VCaP (cell line): Measurements from ENCODE around the gene PPP1R12B.
"Not testable (repeated sequence)": the region's sequence is repeated elsewhere in the genome, so short reads cannot be mapped to it uniquely, and the experiment has no call there.

Source experiments
- H3K27ac ChIP-seq: fragments of 450-650 bp; 2 replicates; pipeline ENCODE4 v1.5.1; 2017
- CTCF ChIP-seq: fragments of 450-650 bp; conservative IDR thresholded peaks from 2 replicates; pipeline ENCODE4 v1.5.1; 2017; ENCODE audit warnings: mild to moderate bottlenecking, moderate library complexity

PPP1R12B gene

DNA sequence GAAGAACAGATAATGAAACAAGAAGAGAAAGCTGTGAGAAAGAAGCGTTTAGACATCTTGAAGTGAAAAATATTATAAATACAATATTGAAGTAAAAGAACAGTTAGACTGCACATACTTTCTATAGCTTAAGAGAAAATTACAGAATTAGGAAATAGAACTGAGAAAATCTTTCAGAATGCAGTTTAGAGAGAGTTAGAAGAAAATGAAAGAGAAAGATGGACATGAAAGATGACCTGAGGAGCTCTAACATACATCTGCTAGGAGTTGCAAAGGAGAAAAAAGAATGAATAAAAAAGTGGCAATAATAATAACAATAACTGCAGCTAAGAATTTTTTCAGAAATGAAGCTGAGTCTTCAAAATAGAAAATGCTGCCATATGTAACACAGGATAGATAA lies 173.0 kb downstream of the PPP1R12B start:
- not testable (repeated sequence) for H3K27ac ChIP-seq

DNA sequence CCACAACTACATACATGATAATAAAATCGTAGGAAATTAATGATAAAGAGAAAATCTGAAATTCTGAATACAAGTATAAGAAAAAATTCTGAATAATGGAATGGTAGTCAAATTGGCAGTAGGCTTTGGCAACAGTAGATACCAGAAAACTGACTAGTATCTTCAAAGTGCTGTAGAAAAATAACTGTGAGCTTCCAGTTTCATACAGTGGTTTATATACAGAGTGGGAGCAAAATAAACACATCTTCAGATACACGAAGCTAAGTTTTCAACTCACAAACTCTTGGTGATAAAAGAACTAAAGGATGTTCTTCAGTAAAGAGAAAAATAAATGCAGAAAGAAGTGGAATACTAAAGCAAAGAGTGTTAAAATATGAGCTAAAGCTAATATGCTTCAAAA lies 173.4 kb downstream of the PPP1R12B start:
- no peak for TF ChIP-seq CTCF
- no peak overlapping the region for H3K27ac ChIP-seq

GRCh38 chr1:202526056-202526455 lies 177.6 kb downstream of the PPP1R12B start:
- H3K27ac ChIP-seq, result not testable (repeated sequence)

DNA sequence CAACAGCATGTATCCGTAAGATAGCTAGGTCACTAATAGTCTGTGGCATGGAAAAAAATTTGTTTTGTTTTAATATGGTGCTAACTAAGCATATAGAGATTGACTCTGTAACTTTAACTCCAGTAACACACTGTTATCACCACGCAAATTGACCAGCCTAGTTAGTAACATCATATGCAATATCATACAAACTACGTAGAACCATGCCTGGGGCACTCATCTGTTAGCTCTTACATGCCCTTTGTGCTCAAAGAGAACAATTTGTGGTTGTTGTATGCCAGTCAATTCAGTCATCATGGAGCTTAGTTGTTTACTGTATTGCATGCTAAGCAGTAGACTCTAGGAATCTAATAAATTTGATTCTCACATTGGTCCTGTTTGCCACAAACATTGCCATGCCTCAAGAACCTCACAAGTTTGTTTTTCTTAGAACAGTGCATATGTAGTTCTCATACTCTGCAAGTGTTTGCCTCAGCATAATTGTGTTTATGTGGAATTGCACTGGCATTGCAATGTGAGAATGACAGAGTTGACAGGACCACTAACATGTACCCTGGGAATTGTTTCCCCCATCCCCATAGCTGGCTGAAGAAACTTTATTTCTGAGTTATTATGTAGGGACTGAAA lies 179.7 kb downstream of the PPP1R12B start:
- not testable (repeated sequence) for H3K27ac ChIP-seq

DNA sequence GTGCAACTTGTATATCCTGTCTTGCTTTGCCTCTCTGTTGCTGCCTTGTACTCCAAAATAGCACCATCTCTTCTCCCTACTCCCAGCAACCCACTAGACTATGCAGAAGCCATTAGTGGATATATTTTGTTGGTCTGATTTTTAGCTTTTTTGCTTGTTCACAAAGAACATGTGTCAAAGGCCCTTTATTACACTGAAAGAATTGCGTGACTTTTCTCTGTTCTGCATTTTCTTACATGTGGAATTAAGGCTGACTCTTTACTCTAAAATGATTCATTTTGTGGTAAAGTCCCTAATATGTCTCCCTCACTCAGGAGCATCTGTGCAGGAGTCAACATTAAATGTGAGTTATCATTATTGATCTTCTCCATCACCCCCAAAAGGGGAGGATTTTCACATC lies 182.2 kb downstream of the PPP1R12B start:
- not testable (repeated sequence) for H3K27ac ChIP-seq

DNA sequence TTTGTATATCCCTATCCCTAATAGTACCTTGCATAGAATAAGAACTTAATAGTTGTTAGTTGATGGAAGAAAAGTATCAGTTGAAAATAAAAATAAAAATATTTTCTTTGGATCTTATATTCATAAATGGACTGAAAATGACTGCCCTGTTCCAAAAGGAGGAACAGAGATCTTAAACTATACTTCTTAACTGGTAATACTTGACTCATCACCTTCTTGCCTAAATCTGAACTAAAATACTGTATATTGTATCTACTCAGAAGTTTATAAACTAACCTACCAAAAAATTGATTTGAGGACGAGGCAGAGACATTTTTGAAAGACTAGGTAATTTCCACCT lies 182.9 kb downstream of the PPP1R12B start:
- no peak for TF ChIP-seq CTCF
- H3K27ac ChIP-seq, result no peak overlapping the region

GRCh38 chr1:202531812-202532616 lies 183.5 kb downstream of the PPP1R12B start:
- not testable (repeated sequence) for H3K27ac ChIP-seq

DNA sequence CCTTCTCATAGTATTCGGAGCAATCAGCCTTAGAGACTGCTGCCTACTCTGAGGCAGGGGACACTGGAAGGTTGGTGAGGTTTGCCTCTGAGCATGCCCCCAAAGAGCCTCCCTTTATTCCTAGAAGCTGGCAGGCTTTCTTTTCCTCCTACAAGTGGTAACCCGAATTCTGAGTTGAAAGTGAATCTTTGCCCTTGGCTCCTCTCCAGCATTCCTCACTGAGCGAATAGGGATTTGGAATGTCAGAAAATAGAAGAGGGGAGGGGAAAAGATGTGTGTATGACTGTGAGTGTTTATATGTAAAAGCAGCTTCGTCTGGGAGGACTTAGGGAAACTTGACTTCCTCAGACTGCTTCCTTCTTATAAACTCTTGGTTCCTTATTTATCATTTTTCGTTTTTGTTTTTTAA lies 190.7 kb downstream of the PPP1R12B start:
- H3K27ac ChIP-seq, result peak overlapping the region; percentile 38

DNA sequence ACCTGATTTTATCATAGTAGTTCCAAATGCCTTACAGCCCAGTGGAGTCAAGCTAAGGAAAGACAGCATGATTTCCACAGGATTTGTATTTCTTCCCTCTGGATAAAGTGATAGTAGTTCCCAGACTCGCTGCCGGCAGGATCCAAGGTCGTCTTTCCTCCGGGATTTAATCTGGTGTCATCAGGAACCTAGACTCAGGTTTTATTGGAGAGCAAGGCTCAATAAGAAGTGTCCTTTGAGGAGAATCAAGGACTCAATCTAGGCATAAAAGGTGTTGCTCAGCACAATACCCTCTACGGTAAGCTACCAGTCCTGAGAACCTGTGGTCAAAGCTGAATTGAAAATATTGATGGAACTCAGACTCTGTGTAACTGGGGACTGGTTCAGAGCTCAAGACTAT lies 191.1 kb downstream of the PPP1R12B start:
- H3K27ac ChIP-seq, result peak overlapping the region; percentile 38

DNA sequence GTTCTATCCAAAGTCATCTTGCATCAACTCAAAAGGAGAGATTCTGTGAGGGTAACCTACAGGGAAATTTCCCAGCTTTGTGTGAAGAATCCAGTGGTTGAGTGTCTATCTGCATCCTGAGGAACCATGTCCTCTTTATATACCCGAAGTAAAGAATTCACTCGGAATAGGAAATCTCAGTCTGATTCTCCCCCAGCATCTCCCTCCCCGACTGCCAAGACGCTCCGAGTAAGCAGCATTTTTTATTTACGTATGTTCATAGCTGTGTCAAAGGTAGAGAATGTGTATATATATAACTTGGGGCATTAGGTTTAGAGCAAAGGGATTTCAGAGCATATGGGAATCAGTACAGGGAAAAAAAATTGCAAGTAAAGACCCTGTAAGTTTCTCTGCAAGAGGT lies 191.5 kb downstream of the PPP1R12B start:
- TF ChIP-seq CTCF, result no peak
- peak overlapping the region; percentile 38 for H3K27ac ChIP-seq

GRCh38 chr1:202540448-202540847 lies 191.9 kb downstream of the PPP1R12B start:
- TF ChIP-seq CTCF, result no peak
- peak overlapping the region; percentile 38 for H3K27ac ChIP-seq

DNA sequence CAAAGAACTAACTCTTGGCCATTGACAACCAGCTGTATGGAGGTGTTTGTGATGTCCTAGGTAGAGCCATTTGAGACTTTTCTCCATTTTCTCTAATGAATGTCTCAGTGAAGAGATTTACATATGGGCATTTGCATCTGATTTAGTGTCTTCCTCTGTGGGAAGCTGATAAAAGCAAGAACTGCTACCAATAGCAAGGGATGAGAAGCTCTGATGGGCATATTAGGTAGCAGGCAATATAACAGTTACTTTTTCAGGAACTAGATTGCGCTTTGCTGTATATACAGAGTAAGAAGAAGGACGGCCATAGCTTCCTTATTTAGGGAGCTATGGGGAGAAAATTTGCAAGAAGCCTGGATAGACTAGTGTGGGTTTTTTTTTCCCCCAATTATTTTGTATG lies 192.4 kb downstream of the PPP1R12B start:
- 0 out of 2 replicates have a peak overlapping the region, but pooled peaks have one; percentile 38 for H3K27ac ChIP-seq

DNA sequence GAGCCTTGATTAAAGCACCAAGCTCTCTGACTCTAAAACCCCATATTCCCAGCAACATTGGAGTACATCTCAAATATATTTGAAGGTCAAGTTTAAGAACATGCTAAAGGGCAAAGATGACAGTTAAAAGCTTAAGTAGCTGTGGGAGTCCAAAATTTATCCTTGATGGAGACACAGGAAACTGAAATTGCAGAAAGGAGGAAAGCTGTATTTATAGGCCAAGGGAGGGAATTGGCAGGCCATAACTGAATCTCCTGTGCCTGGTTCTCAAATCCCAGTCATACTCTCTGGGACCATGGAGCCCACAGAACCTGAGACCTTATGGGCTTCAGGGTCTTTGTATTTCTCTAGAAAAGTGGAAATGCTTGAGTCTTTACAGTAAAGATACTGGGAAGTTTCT lies 193.9 kb downstream of the PPP1R12B start:
- H3K27ac ChIP-seq, result peak overlapping the region; percentile 22; the same call in 1 of the 2 replicates

DNA sequence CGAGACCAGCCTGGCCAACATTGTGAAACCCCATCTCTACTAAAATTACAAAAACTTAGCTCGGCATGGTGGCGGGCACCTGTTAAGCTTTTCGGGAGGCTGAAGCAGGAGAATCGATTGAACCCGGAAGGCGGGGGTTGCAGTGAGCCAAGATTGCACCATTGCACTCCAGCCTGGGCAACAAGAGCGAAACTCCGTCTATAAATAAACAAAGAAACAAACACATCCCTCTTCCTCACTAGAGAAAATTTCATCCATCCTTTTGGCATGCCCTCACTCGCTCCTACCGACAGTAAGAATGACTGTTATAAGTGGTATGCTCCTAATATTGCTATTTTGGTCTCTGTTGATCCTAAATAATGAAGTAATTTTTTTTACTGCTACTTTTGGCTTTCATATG lies 195.0 kb downstream of the PPP1R12B start:
- H3K27ac ChIP-seq, result peak overlapping the region; percentile 22; the same call in 1 of the 2 replicates

DNA sequence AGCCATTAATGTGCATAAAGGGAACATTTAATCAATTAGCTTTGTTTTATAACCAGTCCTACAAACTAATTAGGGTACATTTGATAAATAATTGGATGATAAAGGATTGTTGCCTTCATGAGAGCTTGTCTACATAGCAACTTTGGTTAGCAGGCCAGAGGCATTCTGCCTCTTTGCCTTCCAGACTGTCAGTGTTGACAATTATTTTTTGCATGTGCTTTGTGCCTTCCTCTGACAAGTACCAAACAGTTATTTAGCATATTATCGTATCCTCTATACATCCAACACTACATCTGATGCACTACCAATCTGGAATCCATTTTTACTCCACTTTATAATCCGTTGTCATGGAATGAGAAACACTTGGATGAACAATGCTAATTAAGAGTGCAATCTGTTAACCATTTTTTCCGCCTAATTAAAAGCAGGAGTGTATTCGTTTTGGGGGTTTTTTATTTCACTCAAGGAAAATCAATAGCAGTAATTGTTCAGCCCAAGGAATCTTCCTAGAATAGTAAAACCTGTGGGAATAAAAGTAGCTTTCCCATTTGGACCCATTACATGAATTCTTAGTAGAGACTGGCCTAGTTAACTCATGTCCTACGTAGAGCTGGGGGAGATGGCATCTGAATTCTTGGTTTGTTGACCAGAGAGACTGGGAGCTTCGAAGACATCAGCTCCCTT lies 196.4 kb downstream of the PPP1R12B start:
- H3K27ac ChIP-seq, result not testable (repeated sequence)

GRCh38 chr1:202545647-202546303 lies 197.3 kb downstream of the PPP1R12B start:
- H3K27ac ChIP-seq, result not testable (repeated sequence)
